HG02852 (cell line): ENCODE measurements around the gene CSF3R.
"Not testable (repeated sequence)": the region's sequence is repeated elsewhere in the genome, so short reads cannot be mapped to it uniquely, and the experiment has no call there.

Experiments used
- ATAC-seq: cut with Tn5 transposase; IDR thresholded peaks from one replicate; pipeline ENCODE4 v1.9.1; 2021; ENCODE audit warnings: mild to moderate bottlenecking, moderate library complexity; ENCODE audit not compliant: unreplicated experiment

CSF3R gene

GRCh38 chr1:36513676-36514473 lies 31.2 kb upstream of the CSF3R start:
- no peak for ATAC-seq

DNA sequence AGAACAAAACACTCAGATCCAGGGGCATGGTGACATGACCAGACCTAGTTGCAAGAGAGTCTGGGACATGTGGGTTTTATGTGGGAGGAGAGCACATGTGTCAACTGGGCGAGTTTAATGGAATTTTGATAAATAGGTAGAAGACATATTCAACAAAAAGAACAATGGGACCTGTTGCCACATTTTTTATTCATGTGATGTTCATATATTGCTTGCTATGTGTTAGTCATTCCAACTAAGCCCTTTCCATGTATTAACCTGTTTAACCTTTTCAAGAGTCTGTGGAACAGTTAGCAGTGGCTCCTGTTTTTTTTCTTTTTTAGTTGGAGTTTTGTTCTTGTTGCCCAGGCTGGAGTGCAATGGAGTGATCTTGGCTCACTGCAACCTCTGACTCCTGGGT lies 30.1 kb upstream of the CSF3R start:
- ATAC-seq = no peak

GRCh38 chr1:36511804-36512798 lies 29.4 kb upstream of the CSF3R start:
- ATAC-seq = no peak

- ATAC-seq = not testable (repeated sequence)
Observed at GRCh38 chr1:36511220-36511619, 28.5 kb upstream of the CSF3R start.

DNA sequence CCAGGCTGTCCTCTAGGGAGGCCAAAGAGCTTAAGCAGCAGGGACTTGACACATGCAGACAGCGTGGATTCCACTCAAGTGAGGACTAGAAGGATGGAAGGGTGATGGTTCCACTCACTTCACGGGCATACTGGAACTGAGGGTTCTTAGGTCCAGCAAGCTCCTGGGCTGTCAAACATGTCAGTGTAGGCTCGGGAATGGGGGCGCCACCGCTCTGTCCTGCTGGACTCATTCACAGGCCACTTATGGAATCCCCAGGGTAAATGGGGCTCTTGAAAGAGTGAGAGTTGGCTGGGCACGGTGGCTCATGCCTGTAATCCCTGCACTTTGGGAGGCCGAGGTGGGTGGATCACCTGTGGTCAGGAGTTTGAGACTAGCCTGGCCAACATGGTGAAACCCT lies 27.7 kb upstream of the CSF3R start:
- no peak for ATAC-seq

DNA sequence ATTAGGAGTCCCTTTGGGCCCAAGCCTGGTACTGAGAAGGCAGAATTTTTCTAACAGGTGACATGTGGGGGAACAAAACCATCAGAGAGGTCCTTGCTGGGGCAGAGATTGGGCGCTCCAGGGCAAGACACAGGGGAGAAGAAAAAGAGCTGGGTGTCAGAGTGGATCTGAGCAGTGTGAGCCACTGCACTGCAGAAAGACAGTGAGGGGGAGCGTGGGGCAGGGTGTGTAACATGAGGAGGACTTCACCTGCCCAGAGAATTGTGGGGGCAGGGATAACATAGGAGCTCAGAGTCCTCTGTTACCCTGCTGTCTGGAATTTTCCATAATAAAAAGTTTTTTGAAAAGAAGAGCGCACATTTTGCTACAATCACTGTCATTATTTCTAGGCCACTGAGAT lies 25.5 kb upstream of the CSF3R start:
- ATAC-seq = no peak

GRCh38 chr1:36506276-36506920 lies 23.7 kb upstream of the CSF3R start:
- no peak for ATAC-seq

DNA sequence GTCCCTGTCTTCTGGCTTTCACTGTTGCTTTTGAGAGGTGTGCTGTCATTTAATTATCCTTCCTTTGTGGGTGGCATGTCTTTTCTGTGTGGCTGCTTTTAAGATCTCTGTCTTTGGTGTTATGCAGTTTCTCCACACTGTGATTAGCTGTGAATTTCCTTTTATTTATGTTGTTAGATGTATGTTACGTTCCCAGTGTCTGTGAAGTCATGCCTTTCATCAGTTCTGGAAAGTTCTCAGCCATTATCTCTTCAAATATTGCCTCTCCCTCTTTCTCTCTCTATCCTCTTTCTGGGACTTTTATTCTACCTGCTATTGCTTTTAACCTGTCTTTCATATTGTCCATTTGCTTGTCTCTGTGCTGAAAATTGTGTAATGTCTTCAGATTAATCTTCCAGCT lies 21.0 kb upstream of the CSF3R start:
- ATAC-seq = no peak

GRCh38 chr1:36503159-36503558 lies 20.4 kb upstream of the CSF3R start:
- no peak for ATAC-seq

DNA sequence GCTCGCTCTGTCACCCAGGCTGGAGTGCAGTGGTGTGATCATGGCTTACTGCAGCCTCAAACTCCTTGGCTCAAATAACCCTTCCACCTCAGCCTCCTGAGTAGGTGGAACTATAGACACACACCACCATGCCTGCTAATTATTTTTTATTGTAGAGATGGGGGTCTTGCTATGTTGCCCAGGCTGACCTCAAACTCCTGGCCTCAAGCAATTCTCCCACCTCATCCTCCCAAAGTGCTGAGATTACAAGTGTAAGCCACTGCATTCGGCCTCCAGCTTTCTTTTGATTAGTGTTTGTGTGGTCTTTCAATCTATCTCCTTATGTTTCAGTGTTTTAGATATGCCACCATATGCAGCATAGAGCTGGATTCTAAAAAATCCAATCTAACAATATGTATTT lies 19.9 kb upstream of the CSF3R start:
- no peak for ATAC-seq

- ATAC-seq = not testable (repeated sequence)
Observed at GRCh38 chr1:36501911-36502310, 19.2 kb upstream of the CSF3R start.

- no peak for ATAC-seq
Observed at GRCh38 chr1:36497207-36497606, 14.5 kb upstream of the CSF3R start.

- ATAC-seq = no peak
Observed at GRCh38 chr1:36494971-36495370, 12.3 kb upstream of the CSF3R start.

- ATAC-seq = no peak
Observed at GRCh38 chr1:36493524-36493923, 10.8 kb upstream of the CSF3R start.

DNA sequence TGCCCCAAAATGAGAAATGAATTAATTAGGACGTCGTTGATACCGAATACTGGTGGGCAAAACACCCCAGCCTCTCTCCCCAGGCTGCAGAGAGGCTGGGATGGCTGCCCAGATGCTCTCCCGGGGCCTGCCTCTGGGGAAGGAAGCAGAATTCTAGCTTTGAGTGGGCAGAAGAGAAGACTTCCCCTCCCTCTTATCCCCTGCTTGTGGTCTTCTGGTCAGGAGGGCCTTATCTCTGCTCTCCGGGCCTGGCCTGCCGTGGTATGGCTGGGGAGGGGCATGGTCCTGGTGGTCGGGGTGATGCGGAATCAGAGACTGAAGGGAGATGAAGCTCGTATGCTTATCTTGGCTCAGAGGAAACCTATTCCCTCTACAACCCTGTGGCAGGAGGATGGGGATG lies 9.8 kb upstream of the CSF3R start:
- ATAC-seq = no peak

GRCh38 chr1:36489258-36490051 lies 6.7 kb upstream of the CSF3R start:
- not testable (repeated sequence) for ATAC-seq

DNA sequence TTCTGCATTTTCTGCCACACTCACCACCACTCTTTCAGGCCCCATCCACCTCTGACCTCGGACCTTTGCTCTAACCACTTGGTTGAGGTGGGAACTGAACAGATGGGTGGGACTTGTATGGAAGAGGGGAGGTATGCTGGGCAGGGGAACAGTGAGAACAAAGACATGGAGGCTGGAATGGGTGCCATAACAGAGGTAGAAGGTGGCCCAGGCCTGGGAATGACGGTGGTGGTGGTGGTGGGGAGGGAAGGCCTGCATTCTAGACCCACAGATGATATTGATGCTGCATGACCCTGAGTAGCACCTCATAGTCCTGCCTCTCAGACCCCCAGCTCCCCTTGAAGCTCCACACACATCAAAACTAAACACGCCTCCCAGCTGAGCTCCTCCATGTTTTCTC lies 5.2 kb upstream of the CSF3R start:
- no peak for ATAC-seq

DNA sequence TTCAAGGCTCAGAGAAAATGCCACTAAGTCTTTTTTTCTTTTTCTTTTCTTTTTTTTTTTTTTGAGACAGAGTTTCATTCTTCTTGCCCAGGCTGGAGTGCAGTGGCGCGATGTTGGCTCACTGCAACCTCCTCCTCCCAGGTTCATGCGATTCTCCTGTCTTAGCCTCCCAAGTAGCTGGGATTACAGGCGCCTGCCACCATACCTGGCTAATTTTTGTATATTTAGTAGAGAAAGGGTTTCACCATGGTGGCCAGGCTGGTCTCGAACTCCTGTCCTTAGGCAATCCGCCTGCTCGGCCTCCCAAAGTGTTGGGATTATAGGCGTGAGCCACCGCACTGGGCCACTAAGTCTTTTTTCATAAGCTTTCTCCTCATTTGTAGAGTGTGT lies 4.6 kb upstream of the CSF3R start:
- ATAC-seq = not testable (repeated sequence)

GRCh38 chr1:36486439-36487335 lies 4.0 kb upstream of the CSF3R start:
- no peak for ATAC-seq

GRCh38 chr1:36486093-36486438 lies 3.4 kb upstream of the CSF3R start:
- ATAC-seq = no peak
